Liver (tissue), 9 donors: ENCODE measurements around the gene STRIT1. TPM values are rescaled to one million over a fixed set of nuclear protein-coding genes. Genes with fewer than 3 reads are reported as not detected.

Source experiments
- DNase-seq: peaks from one replicate; pipeline ENCODE4 v3.0.0-alpha.2; 2017; ENCODE audit warnings: low spot score
- H3K27ac ChIP-seq, 2 donors: one replicate each; pipeline ENCODE4 v1.7.0; 2013; ENCODE audit warnings: inconsistent platforms in 2 of 2, low read length in 2 of 2, control low read depth in 1 of 2, low read depth in 1 of 2, mild to moderate bottlenecking in 1 of 2
- H3K27me3 ChIP-seq, 4 donors: one replicate each; pipeline versions ENCODE4 v1.6.1 to v1.7.0; 2013; ENCODE audit warnings: low read length in 3 of 4, inconsistent platforms in 1 of 4, mild to moderate bottlenecking in 1 of 4, moderate library complexity in 1 of 4; ENCODE audit not compliant: control insufficient read depth in 4 of 4, insufficient read depth in 4 of 4
- H3K36me3 ChIP-seq, 4 donors: one replicate each; pipeline versions ENCODE4 v1.6.1 to v1.7.0; 2013; ENCODE audit warnings: low read length in 3 of 4, mild to moderate bottlenecking in 3 of 4, low read depth in 1 of 4, moderate library complexity in 1 of 4; ENCODE audit not compliant: control insufficient read depth in 4 of 4, insufficient read depth in 3 of 4
- H3K4me1 ChIP-seq, 4 donors: one replicate each; pipeline versions ENCODE4 v1.6.1 to v1.7.0; 2013; ENCODE audit warnings: low read length in 3 of 4, mild to moderate bottlenecking in 3 of 4, moderate library complexity in 1 of 4; ENCODE audit not compliant: control insufficient read depth in 4 of 4, insufficient read depth in 4 of 4
- H3K4me3 ChIP-seq, 3 donors: one replicate each; pipeline versions ENCODE4 v1.6.1 to v1.7.0; 2013; ENCODE audit warnings: low read length in 3 of 3, control low read depth in 1 of 3, low read depth in 1 of 3, mild to moderate bottlenecking in 1 of 3
- H3K9ac ChIP-seq, 2 donors: one replicate each; pipeline ENCODE4 v1.7.0; 2013; ENCODE audit warnings: low read length in 2 of 2, mild to moderate bottlenecking in 2 of 2, moderate library complexity in 2 of 2, control low read depth in 1 of 2, low read depth in 1 of 2
- H3K9me3 ChIP-seq, 4 donors: one replicate each; pipeline versions ENCODE4 v1.6.1 to v1.7.0; 2013; ENCODE audit warnings: low read length in 3 of 4; ENCODE audit not compliant: control insufficient read depth in 4 of 4
- CTCF ChIP-seq: fragments of 150-350 bp; IDR thresholded peaks from 2 replicates; pipeline ENCODE4 v1.5.1; 2017; ENCODE audit warnings: improper control_type of control experiment, low read depth, low read length; ENCODE audit not compliant: missing input control
- EGR1 ChIP-seq, 2 donors: IDR thresholded peaks; 2 replicates each; pipeline ENCODE4 v1.6.1; 2016 to 2018; ENCODE audit warnings: antibody characterized with exemption in 2 of 2, low read depth in 2 of 2
- FOXA1 ChIP-seq: IDR thresholded peaks from 2 replicates; pipeline ENCODE4 v1.6.1; 2016; ENCODE audit warnings: antibody characterized with exemption
- FOXA2 ChIP-seq: IDR thresholded peaks from 2 replicates; pipeline ENCODE4 v1.6.1; 2016; ENCODE audit warnings: antibody characterized with exemption
- GABPA ChIP-seq, 2 donors: IDR thresholded peaks in 1 of 2; conservative IDR thresholded peaks in 1 of 2; 2 replicates each; pipeline ENCODE4 v1.6.1; 2016; ENCODE audit warnings: antibody characterized with exemption in 2 of 2, mild to moderate bottlenecking in 1 of 2, moderate library complexity in 1 of 2
- HNF4A ChIP-seq, 2 donors: conservative IDR thresholded peaks; 2 replicates each; pipeline ENCODE4 v1.6.1; 2016; ENCODE audit warnings: antibody characterized with exemption in 2 of 2, mild to moderate bottlenecking in 2 of 2
- HNF4G ChIP-seq: IDR thresholded peaks from 2 replicates; pipeline ENCODE4 v1.6.1; 2016; ENCODE audit warnings: antibody characterized with exemption
- JUND ChIP-seq, 2 donors: IDR thresholded peaks; 2 replicates each; pipeline ENCODE4 v1.6.1; 2016; ENCODE audit warnings: antibody characterized with exemption in 2 of 2
- MAX ChIP-seq: IDR thresholded peaks from 2 replicates; pipeline ENCODE4 v1.6.1; 2016; ENCODE audit warnings: antibody characterized with exemption
- NR2F2 ChIP-seq: IDR thresholded peaks from 2 replicates; pipeline ENCODE4 v1.6.1; 2016; ENCODE audit warnings: antibody characterized with exemption
- RAD21 ChIP-seq, 2 donors: IDR thresholded peaks; 2 replicates each; pipeline ENCODE4 v1.6.1; 2016; ENCODE audit warnings: antibody characterized with exemption in 2 of 2, mild to moderate bottlenecking in 2 of 2
- REST ChIP-seq: IDR thresholded peaks from 2 replicates; pipeline ENCODE4 v1.6.1; 2016; ENCODE audit warnings: antibody characterized with exemption, mild to moderate bottlenecking
- RXRA ChIP-seq, 2 donors: IDR thresholded peaks; 2 replicates each; pipeline ENCODE4 v1.6.1; 2017 to 2018; ENCODE audit warnings: antibody characterized with exemption in 2 of 2, mild to moderate bottlenecking in 1 of 2
- SP1 ChIP-seq: IDR thresholded peaks from 2 replicates; pipeline ENCODE4 v1.6.1; 2018; ENCODE audit warnings: antibody characterized with exemption, mild to moderate bottlenecking
- TAF1 ChIP-seq: conservative IDR thresholded peaks from 2 replicates; pipeline ENCODE4 v1.6.1; 2016; ENCODE audit warnings: antibody characterized with exemption, mild to moderate bottlenecking
- YY1 ChIP-seq: IDR thresholded peaks from 2 replicates; pipeline ENCODE4 v1.6.1; 2016; ENCODE audit warnings: antibody characterized with exemption, mild to moderate bottlenecking
- ZBTB33 ChIP-seq: IDR thresholded peaks from 2 replicates; pipeline ENCODE4 v1.6.1; 2016; ENCODE audit warnings: antibody characterized with exemption
- WGBS: extraction: QIAGEN DNeasy Blood & Tissue Kit; methylation state at CpG from one replicate; pipeline ENCODE4 v1.1.7; 2013; 5-methylcytosine and 5-hydroxymethylcytosine counted together
- polyA plus RNA-seq, 2 donors: library from polyadenylated mRNA; stranded (reverse) in 1 of 2; unstranded in 1 of 2; fragments of 200-250 nt in 1 of 2; fragments of >200 nt in 1 of 2; fragmentation: Nextera tagmentation in 1 of 2; extraction: Ambion mirVana in 1 of 2; gene quantifications; one replicate each; pipeline versions ENCODE4 v1.2.1 to v1.2.3, GENCODE V29; 2013 to 2015
- total RNA-seq, 2 donors: library from RNA; depleted of rRNA; stranded (reverse); fragments of >200 nt; gene quantifications; one replicate each; pipeline ENCODE4 v1.2.3, GENCODE V29; 2014
- donor health status: healthy.
- donor health status: healthy.
- donor health status: healthy.
- donor health status: healthy.
- donor health status: healthy.

STRIT1 gene
- total and polyA plus RNA-seq, 4 donors = not detected

- TF ChIP-seq REST (no peak), SP1 (no peak), TAF1 (no peak), MAX (no peak)
These were observed 10.1 kb upstream of the STRIT1 start (continued) for GRCh38 chr3:155303540-155304097.

- H3K4me1 ChIP-seq = peaks cover 0 to 12% (median 4%) of the 10 kb centered on the region in 4 donors
- 48% methylated on average over 2 of the region's 2 CpGs for WGBS
- H3K27ac ChIP-seq = no peak overlapping the region
- H3K9me3 ChIP-seq = no peaks in the 10 kb centered on the region
- no peak for TF ChIP-seq JUND (IDR thresholded peaks at IDR 0.05)
- no peak for TF ChIP-seq FOXA2
- no peak for TF ChIP-seq TAF1
- no peak for TF ChIP-seq REST
- no peak for TF ChIP-seq RXRA (IDR thresholded peaks at IDR 0.05)
- TF ChIP-seq CTCF = no peak
- no peak for TF ChIP-seq SP1
- TF ChIP-seq ZBTB33 = no peak
- no peak for TF ChIP-seq FOXA1
- TF ChIP-seq YY1 = no peak
- TF ChIP-seq HNF4A (conservative IDR thresholded peaks at IDR 0.05) = no peak
- no peak for TF ChIP-seq GABPA (IDR thresholded peaks at IDR 0.05 in 1 of 2, conservative IDR thresholded peaks at IDR 0.05 in 1 of 2)
- TF ChIP-seq RAD21 (IDR thresholded peaks at IDR 0.05) = no peak
- TF ChIP-seq EGR1 (IDR thresholded peaks at IDR 0.05; ENCODE audit: low read depth in 2 of 2) = no peak
- TF ChIP-seq MAX = no peak
- TF ChIP-seq HNF4G = no peak
- no peak for TF ChIP-seq NR2F2
- H3K27me3 ChIP-seq = no peaks in the 10 kb centered on the region
- DNase-seq = no peak
- H3K4me3 ChIP-seq = no peak overlapping the region
- H3K9ac ChIP-seq = no peak overlapping the region
- H3K36me3 ChIP-seq = no peaks in the 10 kb centered on the region
These were observed 9.4 kb upstream of the STRIT1 start for GRCh38 chr3:155302891-155303290.
